GM13976 (cell line): ENCODE results near the gene DUSP10.

ENCODE experiments used
- DNase-seq: peaks from one replicate; pipeline ENCODE4 v3.0.0; 2012; ENCODE audit warnings: low spot score
- in situ Hi-C: fragments of 300-500 bp; cut with MboI; formaldehyde crosslinking; loops from one replicate; pipeline ENCODE4 v1.12.0; 2022; ENCODE audit warnings: low sequenced_read_pairs, mixed read lengths, inconsistent platforms; ENCODE audit not compliant: unreplicated experiment
- TF ChIP-seq, protein P1 (sequence below): IDR thresholded peaks from 2 replicates; pipeline ENCODE4 v1.5.1; 2012; ENCODE audit warnings: borderline replicate concordance, mild to moderate bottlenecking; ENCODE audit not compliant: insufficient read depth; ENCODE audit errors: extremely low read depth, missing control alignments, control extremely low read depth

Gene DUSP10

DNA sequence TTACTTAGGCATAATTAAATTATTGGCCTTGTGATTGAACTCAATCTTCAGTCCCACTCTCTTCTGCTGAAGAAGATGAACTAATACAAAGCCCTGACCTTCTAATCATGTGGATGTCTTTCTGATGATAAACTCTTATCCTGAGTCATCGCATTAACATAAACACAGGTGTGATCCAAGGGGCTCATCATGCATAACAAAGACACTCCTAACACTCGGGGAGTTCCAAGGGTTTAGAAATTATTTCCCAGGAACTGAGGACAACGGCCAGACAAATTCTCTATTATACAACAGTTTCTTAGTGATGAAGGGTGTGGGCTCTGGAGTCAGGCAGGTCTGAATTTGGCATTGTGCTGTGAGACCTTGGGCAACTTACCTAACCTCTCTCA is 18.0 kb downstream of the DUSP10 start:
- TF ChIP-seq, protein P1, sequence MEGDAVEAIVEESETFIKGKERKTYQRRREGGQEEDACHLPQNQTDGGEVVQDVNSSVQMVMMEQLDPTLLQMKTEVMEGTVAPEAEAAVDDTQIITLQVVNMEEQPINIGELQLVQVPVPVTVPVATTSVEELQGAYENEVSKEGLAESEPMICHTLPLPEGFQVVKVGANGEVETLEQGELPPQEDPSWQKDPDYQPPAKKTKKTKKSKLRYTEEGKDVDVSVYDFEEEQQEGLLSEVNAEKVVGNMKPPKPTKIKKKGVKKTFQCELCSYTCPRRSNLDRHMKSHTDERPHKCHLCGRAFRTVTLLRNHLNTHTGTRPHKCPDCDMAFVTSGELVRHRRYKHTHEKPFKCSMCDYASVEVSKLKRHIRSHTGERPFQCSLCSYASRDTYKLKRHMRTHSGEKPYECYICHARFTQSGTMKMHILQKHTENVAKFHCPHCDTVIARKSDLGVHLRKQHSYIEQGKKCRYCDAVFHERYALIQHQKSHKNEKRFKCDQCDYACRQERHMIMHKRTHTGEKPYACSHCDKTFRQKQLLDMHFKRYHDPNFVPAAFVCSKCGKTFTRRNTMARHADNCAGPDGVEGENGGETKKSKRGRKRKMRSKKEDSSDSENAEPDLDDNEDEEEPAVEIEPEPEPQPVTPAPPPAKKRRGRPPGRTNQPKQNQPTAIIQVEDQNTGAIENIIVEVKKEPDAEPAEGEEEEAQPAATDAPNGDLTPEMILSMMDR, result no peak
- in situ Hi-C loops, result no loop called here
- DNase-seq, result no peak

DNA sequence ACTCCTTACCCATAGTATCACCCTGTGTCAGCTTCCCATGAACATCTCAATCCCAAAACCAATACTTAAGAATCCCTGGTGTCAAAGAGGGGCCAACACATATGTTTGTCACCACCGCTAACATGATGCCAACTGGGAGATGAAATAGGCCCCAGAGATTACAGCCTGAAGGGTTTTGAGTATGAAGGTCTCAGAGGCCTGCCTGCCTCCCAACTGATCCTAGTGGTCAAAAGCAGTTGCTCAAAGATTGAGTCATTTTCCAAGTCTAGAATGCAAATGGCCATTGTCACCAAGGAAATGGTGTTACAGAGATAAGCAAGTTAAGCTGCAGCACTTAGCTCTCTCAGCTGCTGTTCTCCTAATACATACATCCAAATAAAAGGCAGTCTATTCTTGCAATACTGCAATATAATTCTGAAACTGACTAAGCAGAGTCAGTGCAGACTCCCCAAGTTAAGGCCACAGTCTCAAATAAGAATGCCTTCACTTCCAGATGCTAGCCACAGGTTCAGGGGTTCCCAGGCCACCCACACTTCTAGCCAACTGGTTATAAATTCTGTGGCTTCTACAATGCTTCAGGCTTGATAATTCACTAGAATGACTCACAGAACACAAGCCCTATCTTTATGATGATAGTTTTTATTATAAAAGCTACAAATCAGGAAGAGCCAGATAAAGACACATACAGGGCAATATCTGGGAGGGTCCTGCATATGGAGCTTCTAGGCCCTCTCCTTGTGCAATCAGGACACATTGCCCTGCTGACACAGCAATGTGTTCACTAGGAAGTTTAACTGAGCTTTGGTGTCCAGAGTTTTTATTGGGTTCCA is 18.7 kb downstream of the DUSP10 start:
- DNase-seq, result no peak
- TF ChIP-seq, protein P1, result no peak
- in situ Hi-C loops, result no loop called here

DNA sequence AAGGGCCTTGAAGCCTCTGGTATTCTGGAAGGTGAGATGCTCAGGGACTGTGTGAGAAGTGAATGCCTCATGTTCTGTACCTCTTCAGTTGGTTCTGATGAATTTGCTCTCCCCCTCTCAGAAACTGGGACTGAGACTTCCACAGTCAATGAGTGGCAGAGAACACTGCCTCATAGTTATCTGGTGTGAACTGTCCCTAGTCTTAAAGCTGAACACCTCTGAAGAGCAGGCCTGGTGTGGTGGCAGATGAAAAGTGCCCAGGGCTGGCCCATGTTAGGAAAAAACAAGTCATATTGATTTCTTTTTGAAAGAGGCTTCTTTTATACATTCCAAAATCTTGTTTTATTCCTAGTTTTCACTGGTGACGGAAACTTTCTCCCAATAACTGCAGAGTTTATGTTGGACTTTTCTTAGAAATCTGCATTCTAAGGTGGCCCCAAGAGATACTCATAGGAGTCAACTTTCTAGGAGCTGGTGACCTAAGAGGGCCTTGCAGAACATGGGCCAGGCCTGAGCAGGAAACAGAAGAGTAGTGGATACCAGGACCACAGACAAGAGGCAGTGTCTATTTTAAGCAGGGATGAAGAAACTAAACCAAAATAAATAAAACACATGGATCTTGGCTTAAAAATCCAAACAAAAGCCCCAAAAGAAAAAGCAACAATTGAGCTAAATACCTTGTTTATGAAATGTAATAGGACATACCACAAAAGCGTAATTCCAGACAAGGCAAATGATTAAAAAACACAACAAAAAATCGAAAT is 19.5 kb downstream of the DUSP10 start:
- TF ChIP-seq, protein P1, result no peak
- DNase-seq, result no peak
- in situ Hi-C loops, result no loop called here

DNA sequence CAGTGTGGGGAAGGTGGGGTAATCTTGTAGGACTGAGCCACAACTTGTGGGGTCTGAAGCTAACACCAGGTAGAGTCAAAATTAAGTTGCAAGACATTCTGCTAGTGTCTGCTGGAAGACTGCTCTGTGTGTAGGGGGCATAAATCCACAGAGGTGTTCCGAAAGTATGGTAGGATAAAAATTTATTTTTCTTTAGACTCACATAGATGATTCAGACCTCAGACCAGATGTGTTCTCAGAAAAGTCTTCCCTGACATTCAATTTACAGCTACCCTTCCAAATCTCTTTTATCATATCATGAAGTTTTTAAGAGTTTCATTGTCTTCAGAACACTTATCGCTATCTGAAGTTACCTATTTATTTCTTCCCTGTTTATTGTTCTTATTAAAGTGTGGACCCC is 21.3 kb downstream of the DUSP10 start:
- no peak for DNase-seq
- in situ Hi-C loops, result no loop called here
- TF ChIP-seq, protein P1, result no peak

DNA sequence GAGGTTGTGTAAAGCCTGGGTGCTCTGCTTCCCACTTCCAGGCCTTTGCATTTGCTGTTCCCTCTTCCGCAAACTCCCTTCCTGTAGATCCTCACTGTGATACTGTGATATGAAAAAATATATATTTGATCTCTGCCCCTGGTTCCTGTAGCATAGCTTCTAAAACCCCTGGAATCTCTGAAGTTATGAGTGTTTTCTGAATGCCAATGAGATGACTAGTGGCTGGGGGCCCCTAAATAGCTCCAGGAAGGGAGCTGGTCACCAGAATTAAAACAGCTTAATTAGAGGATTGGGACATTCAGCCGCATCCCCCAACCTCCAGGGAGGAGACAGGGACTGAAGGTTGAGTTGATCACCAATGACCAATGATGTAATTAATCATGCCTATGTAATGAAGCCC is 21.9 kb downstream of the DUSP10 start:
- DNase-seq, result no peak
- TF ChIP-seq, protein P1, result no peak
- in situ Hi-C loops, result no loop called here

DNA sequence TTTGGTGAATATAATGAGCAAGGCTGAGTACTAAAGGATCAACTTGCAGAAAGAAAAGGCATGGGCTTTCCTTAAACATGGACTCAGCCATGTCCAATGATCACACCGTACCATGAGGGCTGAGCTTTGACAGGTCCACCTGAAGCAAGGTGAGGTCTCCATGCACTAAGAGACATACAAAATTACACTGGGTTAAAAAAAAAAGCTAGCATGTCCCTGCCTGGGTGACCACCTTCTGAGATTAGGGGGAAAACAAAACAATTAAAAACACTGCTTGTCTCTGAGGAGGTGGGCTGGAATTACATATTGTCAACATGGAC is 22.7 kb downstream of the DUSP10 start:
- TF ChIP-seq, protein P1, result no peak
- in situ Hi-C loops, result no loop called here

More for the DNA sequence above, 22.7 kb downstream of the DUSP10 start:
- DNase-seq, result no peak
